Measurements from ENCODE around the gene ZFP36.

Gene ZFP36

GRCh38 chr19:39410831-39411080, 4.1 kb downstream of the ZFP36 start:
- TF ChIP-seq, protein P1, sequence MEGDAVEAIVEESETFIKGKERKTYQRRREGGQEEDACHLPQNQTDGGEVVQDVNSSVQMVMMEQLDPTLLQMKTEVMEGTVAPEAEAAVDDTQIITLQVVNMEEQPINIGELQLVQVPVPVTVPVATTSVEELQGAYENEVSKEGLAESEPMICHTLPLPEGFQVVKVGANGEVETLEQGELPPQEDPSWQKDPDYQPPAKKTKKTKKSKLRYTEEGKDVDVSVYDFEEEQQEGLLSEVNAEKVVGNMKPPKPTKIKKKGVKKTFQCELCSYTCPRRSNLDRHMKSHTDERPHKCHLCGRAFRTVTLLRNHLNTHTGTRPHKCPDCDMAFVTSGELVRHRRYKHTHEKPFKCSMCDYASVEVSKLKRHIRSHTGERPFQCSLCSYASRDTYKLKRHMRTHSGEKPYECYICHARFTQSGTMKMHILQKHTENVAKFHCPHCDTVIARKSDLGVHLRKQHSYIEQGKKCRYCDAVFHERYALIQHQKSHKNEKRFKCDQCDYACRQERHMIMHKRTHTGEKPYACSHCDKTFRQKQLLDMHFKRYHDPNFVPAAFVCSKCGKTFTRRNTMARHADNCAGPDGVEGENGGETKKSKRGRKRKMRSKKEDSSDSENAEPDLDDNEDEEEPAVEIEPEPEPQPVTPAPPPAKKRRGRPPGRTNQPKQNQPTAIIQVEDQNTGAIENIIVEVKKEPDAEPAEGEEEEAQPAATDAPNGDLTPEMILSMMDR (IDR thresholded peaks at IDR 0.05) = no peak
- peak overlapping the region; percentile 100 for H3K27ac ChIP-seq
- peaks cover 31% of the 10 kb centered on the region for H3K27me3 ChIP-seq
- H3K36me3 ChIP-seq = peaks cover 25% of the 10 kb centered on the region
- peaks cover 36 to 46% of the 10 kb centered on the region in 2 experiments for H3K4me1 ChIP-seq (ENCODE audit: control insufficient read depth in 1 of 2, insufficient read depth in 1 of 2, low read depth in 1 of 2, low read length in 1 of 2)
- peak overlapping the region; percentile 98 to 100 for H3K4me3 ChIP-seq (ENCODE audit: low read depth in 1 of 2, low read length in 1 of 2)
- no peaks in the 10 kb centered on the region for H3K9me3 ChIP-seq

DNA sequence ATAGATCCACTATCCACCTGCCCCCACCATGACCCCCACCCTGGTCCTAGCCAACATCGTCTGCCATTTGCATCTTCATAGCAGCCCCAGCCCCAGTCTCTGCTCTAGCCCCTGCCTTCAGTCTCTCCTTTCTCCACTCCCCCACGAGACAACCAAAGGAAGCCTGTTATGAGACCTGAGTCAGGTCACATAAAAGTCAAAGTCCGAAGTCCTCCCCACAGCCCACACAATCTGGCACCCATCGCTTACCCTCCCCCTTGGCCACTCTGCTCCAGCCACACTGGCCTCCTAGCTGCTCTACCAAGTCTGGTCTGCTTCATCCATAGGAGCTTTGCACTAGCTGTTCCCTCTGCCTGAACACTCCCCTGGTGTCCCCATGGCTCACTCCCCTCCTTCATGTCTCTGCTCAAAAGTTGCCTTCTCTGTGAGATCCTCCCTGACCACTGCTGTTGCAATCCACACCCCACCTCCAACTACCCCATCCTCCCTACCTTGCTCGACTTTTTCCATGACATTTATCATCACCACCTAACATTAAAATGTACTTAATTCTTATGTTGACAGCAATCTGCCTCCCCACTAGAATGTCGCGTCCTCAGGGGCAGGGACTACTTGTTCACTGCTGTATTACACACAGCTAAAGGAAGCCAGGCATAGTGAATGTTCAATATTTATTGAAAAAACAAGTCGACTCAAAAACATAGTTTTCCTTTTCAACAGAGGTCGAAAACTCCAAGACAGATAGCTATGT, 4.6 kb downstream of the ZFP36 start:
- Histone ChIP-seq H3K36me3 (peaks cover 25% of the 10 kb centered on the region), H3K27ac (peak overlapping the region; percentile 100), H3K9me3 (no peaks in the 10 kb centered on the region), H3K4me3 (ENCODE audit: low read depth in 1 of 2, low read length in 1 of 2) (peak overlapping the region; percentile 98 to 100), H3K27me3 (peaks cover 31% of the 10 kb centered on the region), H3K4me1 (ENCODE audit: control insufficient read depth in 1 of 2, insufficient read depth in 1 of 2, low read depth in 1 of 2, low read length in 1 of 2) (peaks cover 34 to 41% of the 10 kb centered on the region in 2 experiments)
- TF ChIP-seq, protein P1 (IDR thresholded peaks at IDR 0.05) = no peak

DNA sequence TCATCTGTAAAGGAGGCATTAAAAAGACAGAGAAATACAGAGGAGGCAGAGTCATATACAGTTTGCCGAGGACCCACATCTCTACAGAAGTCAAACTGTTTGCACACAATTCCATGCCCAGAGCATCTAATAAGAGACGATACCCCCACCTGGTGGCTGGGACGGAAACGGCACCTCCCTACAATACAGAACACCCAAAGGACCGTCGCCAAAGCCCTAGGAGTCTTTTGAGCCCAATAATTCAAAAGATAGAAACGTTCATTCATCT, 5.1 kb downstream of the ZFP36 start:
- H3K4me1 ChIP-seq (ENCODE audit: control insufficient read depth in 1 of 2, insufficient read depth in 1 of 2, low read depth in 1 of 2, low read length in 1 of 2) = peaks cover 34 to 40% of the 10 kb centered on the region in 2 experiments
- H3K9me3 ChIP-seq = no peaks in the 10 kb centered on the region
- H3K27ac ChIP-seq = peak overlapping the region; percentile 100
- peak overlapping the region; percentile 98 to 100 for H3K4me3 ChIP-seq (ENCODE audit: low read depth in 1 of 2, low read length in 1 of 2)
- peaks cover 31% of the 10 kb centered on the region for H3K27me3 ChIP-seq
- peaks cover 22% of the 10 kb centered on the region for H3K36me3 ChIP-seq
- TF ChIP-seq, protein P1 (IDR thresholded peaks at IDR 0.05) = peak; percentile 98

- H3K27ac ChIP-seq = peak within 1 kb of the TSS; percentile 100
- H3K27me3 ChIP-seq = peaks cover 31% of the 10 kb centered on the region
- peaks cover 17% of the 10 kb centered on the region for H3K36me3 ChIP-seq
- peaks cover 34 to 40% of the 10 kb centered on the region in 2 experiments for H3K4me1 ChIP-seq (ENCODE audit: control insufficient read depth in 1 of 2, insufficient read depth in 1 of 2, low read depth in 1 of 2, low read length in 1 of 2)
- no peaks in the 10 kb centered on the region for H3K9me3 ChIP-seq
- TF ChIP-seq, protein P1 (IDR thresholded peaks at IDR 0.05) = no peak
- peak within 1 kb of the TSS; percentile 98 to 100 for H3K4me3 ChIP-seq (ENCODE audit: low read depth in 1 of 2, low read length in 1 of 2)
Measured at GRCh38 chr19:39412100-39412866, 5.6 kb downstream of the ZFP36 start, which contains the start of gene PLEKHG2. TSS of gene PLEKHG2 (plus strand) at chr19:39412669. CDS start at chr19:39414087, 1,418 bp downstream.

GRCh38 chr19:39412867-39413271, 6.2 kb downstream of the ZFP36 start:
- TF ChIP-seq, protein P1 (IDR thresholded peaks at IDR 0.05) = peak; percentile 54
- Histone ChIP-seq H3K4me1 (ENCODE audit: control insufficient read depth in 1 of 2, insufficient read depth in 1 of 2, low read depth in 1 of 2, low read length in 1 of 2) (peaks cover 34 to 40% of the 10 kb centered on the region in 2 experiments), H3K36me3 (peaks cover 11% of the 10 kb centered on the region), H3K27me3 (peaks cover 31% of the 10 kb centered on the region), H3K9me3 (no peaks in the 10 kb centered on the region), H3K4me3 (ENCODE audit: low read depth in 1 of 2, low read length in 1 of 2) (peak overlapping the region; percentile 98 to 100), H3K27ac (peak overlapping the region; percentile 100)

Measured in neutrophil (primary cell).